Skin epidermis (tissue), 12 donors: ENCODE data around the gene SYT8.
A peak's percentile ranks its signal among the peaks of the same experiment; 100 is the strongest.

Experiments used
- H3K27ac ChIP-seq, 21 experiments: fragments of 200-600 bp; sonication (generic) in 11 of 21; one replicate each; pipeline ENCODE4 v1.5.0; 2020; ENCODE audit warnings: mild to moderate bottlenecking in 3 of 21, inconsistent platforms in 2 of 21, moderate library complexity in 2 of 21
- H3K4me3 ChIP-seq, 7 experiments: fragments of 200-600 bp; sonication (generic) in 2 of 7; one replicate each; pipeline ENCODE4 v1.5.0; 2020; ENCODE audit warnings: inconsistent platforms in 2 of 7, mild to moderate bottlenecking in 2 of 7, moderate library complexity in 1 of 7

SYT8 gene

GRCh38 chr11:1817000-1817399 is 17.8 kb upstream of the SYT8 start:
- Histone ChIP-seq H3K27ac (no peak overlapping the region), H3K4me3 (no peak overlapping the region)

- Histone ChIP-seq H3K4me3 (no peak overlapping the region), H3K27ac (no peak overlapping the region)
Measured at GRCh38 chr11:1817511-1817910, 17.3 kb upstream of the SYT8 start.

- no peak overlapping the region for H3K27ac ChIP-seq
- no peak overlapping the region for H3K4me3 ChIP-seq
Measured at GRCh38 chr11:1819074-1819473, 15.7 kb upstream of the SYT8 start.

GRCh38 chr11:1820463-1821325 is 14.1 kb upstream of the SYT8 start:
- peak overlapping the region in 2 of 21 experiments; percentile 14 to 16 for H3K27ac ChIP-seq
- no peak overlapping the region for H3K4me3 ChIP-seq

- no peak overlapping the region for H3K27ac ChIP-seq
- H3K4me3 ChIP-seq, result no peak overlapping the region
Measured at GRCh38 chr11:1821562-1821961, 13.2 kb upstream of the SYT8 start.

- Histone ChIP-seq H3K4me3 (no peak overlapping the region), H3K27ac (peak overlapping the region in 1 of 21 experiments; percentile 19)
Measured at GRCh38 chr11:1822648-1823375, 12.0 kb upstream of the SYT8 start.

GRCh38 chr11:1823376-1824220 is 11.2 kb upstream of the SYT8 start:
- H3K27ac ChIP-seq, result peak overlapping the region in 1 of 21 experiments; percentile 19
- no peak overlapping the region for H3K4me3 ChIP-seq

GRCh38 chr11:1824221-1825038 is 10.4 kb upstream of the SYT8 start:
- H3K4me3 ChIP-seq, result no peak overlapping the region
- H3K27ac ChIP-seq, result peak overlapping the region in 1 of 21 experiments; percentile 8

GRCh38 chr11:1825039-1825740 is 9.6 kb upstream of the SYT8 start:
- peak overlapping the region in 1 of 21 experiments; percentile 8 for H3K27ac ChIP-seq

GRCh38 chr11:1825785-1826451 is 8.9 kb upstream of the SYT8 start:
- H3K4me3 ChIP-seq, result no peak overlapping the region
- H3K27ac ChIP-seq, result peak overlapping the region in 2 of 21 experiments; percentile 12 to 42

More at GRCh38 chr11:1825039-1825740, 9.6 kb upstream of the SYT8 start:
- no peak overlapping the region for H3K4me3 ChIP-seq

- no peak overlapping the region for H3K4me3 ChIP-seq
- peak overlapping the region in 11 of 21 experiments; percentile 12 to 63 (median 41) for H3K27ac ChIP-seq
Measured at GRCh38 chr11:1826552-1827094, 8.2 kb upstream of the SYT8 start.

- Histone ChIP-seq H3K4me3 (no peak overlapping the region), H3K27ac (peak overlapping the region in 11 of 21 experiments; percentile 12 to 63 (median 41))
Measured at GRCh38 chr11:1827095-1827813, 7.5 kb upstream of the SYT8 start.

GRCh38 chr11:1827931-1828330 is 6.9 kb upstream of the SYT8 start:
- Histone ChIP-seq H3K4me3 (no peak overlapping the region), H3K27ac (peak overlapping the region in 1 of 21 experiments; percentile 21)

GRCh38 chr11:1828542-1828941 is 6.2 kb upstream of the SYT8 start:
- Histone ChIP-seq H3K27ac (no peak overlapping the region), H3K4me3 (no peak overlapping the region)

- Histone ChIP-seq H3K27ac (peak overlapping the region in 1 of 21 experiments; percentile 17), H3K4me3 (no peak overlapping the region)
Measured at GRCh38 chr11:1829039-1829820, 5.6 kb upstream of the SYT8 start.

- peak overlapping the region in 9 of 21 experiments; percentile 43 to 89 (median 59) for H3K27ac ChIP-seq
- H3K4me3 ChIP-seq, result no peak overlapping the region
Measured at GRCh38 chr11:1830004-1830321, 4.8 kb upstream of the SYT8 start.
